Testis (tissue), 2 donors: ENCODE measurements around the gene LCP2.

ENCODE experiments used
- CTCF ChIP-seq, 3 experiments: fragments of 450-650 bp in 2 of 3; fragments of 200-600 bp in 1 of 3; sonication (generic) in 1 of 3; IDR thresholded peaks; one replicate each; pipeline ENCODE4 v1.5.1; 2016 to 2019; ENCODE audit warnings: antibody characterized with exemption in 3 of 3, mild to moderate bottlenecking in 2 of 3, moderate library complexity in 1 of 3
- POLR2A ChIP-seq: fragments of 450-650 bp; IDR thresholded peaks from one replicate; pipeline ENCODE4 v1.6.1; 2017; ENCODE audit warnings: antibody characterized with exemption, mild to moderate bottlenecking, moderate library complexity

- TF ChIP-seq POLR2A = no peak
- peak; percentile 40 to 66 (median 44) for TF ChIP-seq CTCF (IDR thresholded peaks at IDR 0.05)
Observed at GRCh38 chr5:170216257-170216864, 81.2 kb downstream of the LCP2 start.
